ENCODE results near the gene HCK. TPM values are rescaled to one million over a fixed set of nuclear protein-coding genes. Genes with fewer than 3 reads are reported as not detected.

HCK gene
- total and polyA plus RNA-seq, 9 of the 15 experiments (the other 6 are each of a cell fraction or from before 2014, with no cell fraction given) = 0.09 to 0.51 (median 0.27) TPM; not detected in 6

- TF ChIP-seq CREB5 (CRISPR knock-in tag; IDR thresholded peaks at IDR 0.05) (no peak), MCM2 (IDR thresholded peaks at IDR 0.05; ENCODE audit: low read depth) (no peak), ARID2 (IDR thresholded peaks at IDR 0.05) (no peak), SMAD1 (IDR thresholded peaks at IDR 0.05; ENCODE audit: low read depth, low read length, partially characterized antibody) (no peak), CCNT2 (IDR thresholded peaks at IDR 0.05; ENCODE audit: borderline replicate concordance, extremely low read depth, insufficient read length, low read depth, low read length) (no peak), ZNF785 (CRISPR knock-in tag; IDR thresholded peaks at IDR 0.05) (no peak)
Measured at GRCh38 chr20:32029561-32029960, 22.5 kb upstream of the HCK start (continued).

- Histone ChIP-seq H3K4me3 (no peak overlapping the region), H3K4me1 (replicated peaks in 1 of 2; ENCODE audit: control insufficient read depth in 2 of 2, insufficient read depth in 2 of 2, low read length in 2 of 2) (peaks cover 0 to 11% of the 10 kb centered on the region in 2 experiments; a peak in 4 of 5 replicates), H4K20me1 (replicated peaks; ENCODE audit: control insufficient read depth, insufficient read depth, low read length) (no peaks in the 10 kb centered on the region), H3K9ac (ENCODE audit: insufficient read depth in 1 of 2, low read depth in 2 of 2, low read length in 2 of 2) (peak overlapping the region in 1 of 2 experiments; percentile 21; a peak in 1 of 4 replicates), H3K27ac (ENCODE audit: extremely low read depth, low read depth, low read length) (no peak overlapping the region), H3K36me3 (ENCODE audit: control insufficient read depth, insufficient read depth, low read length) (no peaks in the 10 kb centered on the region), H3K9me1 (ENCODE audit: control insufficient read depth, insufficient read depth, low read length) (no peaks in the 10 kb centered on the region), H3K4me2 (ENCODE audit: insufficient read depth, low read length) (peak overlapping the region; percentile 49), H3K79me2 (ENCODE audit: control insufficient read depth, insufficient read depth, low read length) (no peaks in the 10 kb centered on the region), H3K9me3 (replicated peaks; ENCODE audit: control insufficient read depth, insufficient read depth, low read depth, low read length) (no peaks in the 10 kb centered on the region), H2AFZ (ENCODE audit: low read depth, low read length) (0 out of 2 replicates have a peak overlapping the region, but pooled peaks have one; percentile 30), H3K27me3 (ENCODE audit: control insufficient read depth in 2 of 2, insufficient read depth in 2 of 2, low read length in 2 of 2) (peaks cover 6 to 49% of the 10 kb centered on the region in 2 experiments; a peak in 4 of 5 replicates)
- intact Hi-C loops (cut with micrococcal nuclease) = loop anchor here (1.0 to 10.0 kb wide), 4 partner anchors 61 to 206 kb away; partner anchors contain the start of gene PDRG1
- in situ Hi-C loops (cut with MboI) = no loop called here
- DNase-seq (ENCODE audit: extremely low read depth in 1 of 4, low spot score in 3 of 4) (peak; percentile 67 to 72 (median 72)), FAIRE-seq (peak; percentile 71), ATAC-seq (peak; percentile 82)
- ChIA-PET POLR2A (interaction anchor here (0.7 to 1.5 kb wide), 2 partner anchors 11 to 31 kb away, joined by 4 to 6 read pairs; no protein-coding TSS in a partner anchor), CTCF (ENCODE audit: low intra/inter-chr PET ratio) (interaction anchor here (0.6 to 2.0 kb wide), 9 partner anchors 61 to 623 kb away, joined by 3 to 9 read pairs (median 4); no protein-coding TSS in a partner anchor)
- WGBS (ENCODE audit: insufficient coverage, low coverage, missing lambda C conversion rate) = 17% methylated on average over 47 of the region's 59 CpGs
- no TSS peak for BruUV-seq (replicated peaks)
- TF ChIP-seq YBX1 (IDR thresholded peaks at IDR 0.05) = no peak
- TF ChIP-seq ZBTB2 (IDR thresholded peaks at IDR 0.05) = no peak
- TF ChIP-seq MEF2A (IDR thresholded peaks at IDR 0.05; ENCODE audit: control insufficient read depth, low read depth, low read length) = no peak
- no peak for TF ChIP-seq PHF20 (IDR thresholded peaks at IDR 0.05; ENCODE audit: partially characterized antibody)
- no peak for TF ChIP-seq PRMT5 (CRISPR knock-in tag; IDR thresholded peaks at IDR 0.05)
- 0 out of 4 replicates have a peak, but pooled peaks of 1 of the 2 experiments have one; percentile 13 for TF ChIP-seq RCOR1 (IDR thresholded peaks at IDR 0.05; ENCODE audit: borderline replicate concordance in 1 of 2, low read depth in 2 of 2, low read length in 2 of 2)
- peak; percentile 9 for TF ChIP-seq ZFP36 (IDR thresholded peaks at IDR 0.05; ENCODE audit: low read depth, low read length, partially characterized antibody)
- no peak for TF ChIP-seq NCOA6 (IDR thresholded peaks at IDR 0.05)
- TF ChIP-seq PML (IDR thresholded peaks at IDR 0.05; ENCODE audit: low read length) = no peak
- TF ChIP-seq ZC3H11A (IDR thresholded peaks at IDR 0.05; ENCODE audit: low read depth, low read length) = no peak
- no peak for TF ChIP-seq ZNF134 (CRISPR knock-in tag; conservative IDR thresholded peaks at IDR 0.05)
- no peak for TF ChIP-seq ELF4 (CRISPR knock-in tag; IDR thresholded peaks at IDR 0.05)
- TF ChIP-seq XRCC5 (IDR thresholded peaks at IDR 0.05; ENCODE audit: low read depth, low read length) = peak; percentile 79; the same call in 1 of the 2 replicates
Measured at GRCh38 chr20:32031007-32031958, 20.8 kb upstream of the HCK start.

Data from K562 (cell line).